GM23338 (cell line): ENCODE results near the gene DNAH6. TPM values are rescaled to one million over a fixed set of nuclear protein-coding genes. Genes with fewer than 3 reads are reported as not detected.

Source experiments
- ATAC-seq: fragments of 200-7000 bp; cut with Tn5 transposase; 3 replicates; pipeline ENCODE4 v1.9.1; 2020
- DNase-seq: peaks from one replicate; pipeline ENCODE4 v3.0.0-alpha.2; 2015; ENCODE audit warnings: low spot score
- H2AFZ ChIP-seq: fragments of 200-600 bp; sonication (generic); 2 replicates; pipeline ENCODE4 v1.8.0; 2016; ENCODE audit warnings: antibody characterized with exemption, mild to moderate bottlenecking, moderate library complexity
- H3F3A ChIP-seq: fragments of 200-600 bp; sonication (generic); replicated peaks from 2 replicates; pipeline ENCODE4 v1.8.0; 2017; ENCODE audit warnings: antibody characterized with exemption, mixed run types, low read depth
- H3K27ac ChIP-seq: fragments of 200-600 bp; sonication (generic); 2 replicates; pipeline ENCODE4 v1.6.1; 2016; ENCODE audit warnings: low read depth
- H3K27me3 ChIP-seq: fragments of 200-600 bp; sonication (generic); 2 replicates; pipeline ENCODE4 v1.8.0; 2016; ENCODE audit warnings: mild to moderate bottlenecking, mixed run types, moderate library complexity; ENCODE audit not compliant: insufficient read depth
- H3K36me3 ChIP-seq: fragments of 200-600 bp; sonication (generic); 2 replicates; pipeline ENCODE4 v1.8.0; 2016; ENCODE audit warnings: mild to moderate bottlenecking; ENCODE audit not compliant: insufficient read depth
- H3K4me1 ChIP-seq: fragments of 200-600 bp; sonication (generic); 2 replicates; pipeline ENCODE4 v1.8.0; 2016; ENCODE audit warnings: mild to moderate bottlenecking, moderate library complexity; ENCODE audit not compliant: insufficient read depth
- H3K4me2 ChIP-seq: fragments of 200-600 bp; sonication (generic); 2 replicates; pipeline ENCODE4 v1.7.1; 2017; ENCODE audit warnings: mixed run types
- H3K4me3 ChIP-seq: fragments of 200-600 bp; sonication (generic); 2 replicates; pipeline ENCODE4 v1.6.1; 2016; ENCODE audit warnings: mixed run types
- H3K79me2 ChIP-seq: fragments of 200-600 bp; sonication (generic); replicated peaks from 2 replicates; pipeline ENCODE4 v1.8.0; 2017; ENCODE audit warnings: mild to moderate bottlenecking; ENCODE audit not compliant: insufficient read depth
- H3K9me2 ChIP-seq: fragments of 200-600 bp; sonication (generic); 2 replicates; pipeline ENCODE4 v1.8.0; 2017; ENCODE audit not compliant: insufficient read depth
- H4K20me1 ChIP-seq: fragments of 200-600 bp; sonication (generic); replicated peaks from 2 replicates; pipeline ENCODE4 v1.8.0; 2017; ENCODE audit warnings: mild to moderate bottlenecking; ENCODE audit not compliant: insufficient read depth
- H3K27ac Mint-ChIP-seq: 2 replicates; pipeline ENCODE4 v1.8.0; 2020; ENCODE audit warnings: inconsistent platforms, mild to moderate bottlenecking, moderate library complexity, mixed read lengths
- H3K27me3 Mint-ChIP-seq: 3 replicates; pipeline ENCODE4 v1.8.0; 2022; ENCODE audit warnings: low read depth, mild to moderate bottlenecking, moderate library complexity, mixed read lengths, inconsistent platforms; ENCODE audit not compliant: insufficient read depth, poor library complexity
- H3K36me3 Mint-ChIP-seq: 3 replicates; pipeline ENCODE4 v1.8.0; 2021; ENCODE audit warnings: low read depth, mild to moderate bottlenecking, inconsistent platforms, moderate library complexity, mixed read lengths
- H3K4me1 Mint-ChIP-seq: 3 replicates; pipeline ENCODE4 v1.8.0; 2020; ENCODE audit warnings: mild to moderate bottlenecking, inconsistent platforms, mixed read lengths
- H3K4me3 Mint-ChIP-seq: 3 replicates; pipeline ENCODE4 v1.8.0; 2021; ENCODE audit warnings: moderate library complexity, mild to moderate bottlenecking, inconsistent platforms, mixed read lengths
- H3K9me3 Mint-ChIP-seq: 3 replicates; pipeline ENCODE4 v1.8.0; 2020; ENCODE audit warnings: moderate library complexity, mild to moderate bottlenecking, inconsistent platforms, mixed read lengths
- JUNB ChIP-seq: IDR thresholded peaks from one replicate; pipeline ENCODE4 v1.6.1; 2016; ENCODE audit warnings: antibody characterized with exemption; ENCODE audit not compliant: unreplicated experiment
- POLR2AphosphoS5 ChIP-seq: IDR thresholded peaks from 2 replicates; pipeline ENCODE4 v1.6.1; 2016; ENCODE audit warnings: antibody characterized with exemption, low read depth
- polyA plus RNA-seq: library from polyadenylated mRNA; unstranded; fragments of >200 nt; fragmentation: Nextera tagmentation; extraction: Ambion mirVana; gene quantifications from 2 replicates; pipeline ENCODE4 v1.2.1, GENCODE V29; 2016
- total RNA-seq: library from RNA; depleted of rRNA; stranded (reverse); fragments of >200 nt; shearing (Covaris generic); gene quantifications from 2 replicates; pipeline ENCODE4 v1.2.3, GENCODE V29; 2014
- TF ChIP-seq, protein P1 (sequence below): fragments of 250-450 bp; sonication (Bioruptor Pico); IDR thresholded peaks from 2 replicates; pipeline ENCODE4 v1.5.0; 2020; ENCODE audit warnings: mild to moderate bottlenecking, moderate library complexity
- TF ChIP-seq, protein P2 (sequence below): IDR thresholded peaks from 2 replicates; pipeline ENCODE4 v1.6.1; 2016; ENCODE audit warnings: antibody characterized with exemption

The DNAH6 gene
- total and polyA plus RNA-seq, 2 experiments from 2014 or later: 0.27 to 0.31 TPM

DNA sequence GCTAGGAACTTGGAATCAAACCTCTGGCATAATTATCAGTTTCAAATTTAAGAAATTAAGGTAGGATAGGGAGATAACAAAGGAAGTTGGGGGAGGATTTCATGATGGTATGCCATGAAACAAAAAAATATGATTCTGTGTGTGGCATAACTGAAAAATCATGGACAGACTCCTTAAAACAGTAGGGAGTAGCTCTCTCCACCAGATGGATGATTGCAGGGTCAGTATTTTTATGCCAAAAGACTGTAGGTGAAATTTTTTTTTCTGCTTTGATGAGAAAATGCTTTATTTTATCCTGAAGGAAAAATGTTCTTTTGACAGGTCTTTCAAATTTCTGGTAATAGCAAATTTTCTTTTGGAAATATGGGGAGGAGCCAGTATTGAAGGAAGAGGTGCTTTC is 270.3 kb downstream of the DNAH6 start:
- no peak for TF ChIP-seq POLR2AphosphoS5
- TF ChIP-seq, protein P1, sequence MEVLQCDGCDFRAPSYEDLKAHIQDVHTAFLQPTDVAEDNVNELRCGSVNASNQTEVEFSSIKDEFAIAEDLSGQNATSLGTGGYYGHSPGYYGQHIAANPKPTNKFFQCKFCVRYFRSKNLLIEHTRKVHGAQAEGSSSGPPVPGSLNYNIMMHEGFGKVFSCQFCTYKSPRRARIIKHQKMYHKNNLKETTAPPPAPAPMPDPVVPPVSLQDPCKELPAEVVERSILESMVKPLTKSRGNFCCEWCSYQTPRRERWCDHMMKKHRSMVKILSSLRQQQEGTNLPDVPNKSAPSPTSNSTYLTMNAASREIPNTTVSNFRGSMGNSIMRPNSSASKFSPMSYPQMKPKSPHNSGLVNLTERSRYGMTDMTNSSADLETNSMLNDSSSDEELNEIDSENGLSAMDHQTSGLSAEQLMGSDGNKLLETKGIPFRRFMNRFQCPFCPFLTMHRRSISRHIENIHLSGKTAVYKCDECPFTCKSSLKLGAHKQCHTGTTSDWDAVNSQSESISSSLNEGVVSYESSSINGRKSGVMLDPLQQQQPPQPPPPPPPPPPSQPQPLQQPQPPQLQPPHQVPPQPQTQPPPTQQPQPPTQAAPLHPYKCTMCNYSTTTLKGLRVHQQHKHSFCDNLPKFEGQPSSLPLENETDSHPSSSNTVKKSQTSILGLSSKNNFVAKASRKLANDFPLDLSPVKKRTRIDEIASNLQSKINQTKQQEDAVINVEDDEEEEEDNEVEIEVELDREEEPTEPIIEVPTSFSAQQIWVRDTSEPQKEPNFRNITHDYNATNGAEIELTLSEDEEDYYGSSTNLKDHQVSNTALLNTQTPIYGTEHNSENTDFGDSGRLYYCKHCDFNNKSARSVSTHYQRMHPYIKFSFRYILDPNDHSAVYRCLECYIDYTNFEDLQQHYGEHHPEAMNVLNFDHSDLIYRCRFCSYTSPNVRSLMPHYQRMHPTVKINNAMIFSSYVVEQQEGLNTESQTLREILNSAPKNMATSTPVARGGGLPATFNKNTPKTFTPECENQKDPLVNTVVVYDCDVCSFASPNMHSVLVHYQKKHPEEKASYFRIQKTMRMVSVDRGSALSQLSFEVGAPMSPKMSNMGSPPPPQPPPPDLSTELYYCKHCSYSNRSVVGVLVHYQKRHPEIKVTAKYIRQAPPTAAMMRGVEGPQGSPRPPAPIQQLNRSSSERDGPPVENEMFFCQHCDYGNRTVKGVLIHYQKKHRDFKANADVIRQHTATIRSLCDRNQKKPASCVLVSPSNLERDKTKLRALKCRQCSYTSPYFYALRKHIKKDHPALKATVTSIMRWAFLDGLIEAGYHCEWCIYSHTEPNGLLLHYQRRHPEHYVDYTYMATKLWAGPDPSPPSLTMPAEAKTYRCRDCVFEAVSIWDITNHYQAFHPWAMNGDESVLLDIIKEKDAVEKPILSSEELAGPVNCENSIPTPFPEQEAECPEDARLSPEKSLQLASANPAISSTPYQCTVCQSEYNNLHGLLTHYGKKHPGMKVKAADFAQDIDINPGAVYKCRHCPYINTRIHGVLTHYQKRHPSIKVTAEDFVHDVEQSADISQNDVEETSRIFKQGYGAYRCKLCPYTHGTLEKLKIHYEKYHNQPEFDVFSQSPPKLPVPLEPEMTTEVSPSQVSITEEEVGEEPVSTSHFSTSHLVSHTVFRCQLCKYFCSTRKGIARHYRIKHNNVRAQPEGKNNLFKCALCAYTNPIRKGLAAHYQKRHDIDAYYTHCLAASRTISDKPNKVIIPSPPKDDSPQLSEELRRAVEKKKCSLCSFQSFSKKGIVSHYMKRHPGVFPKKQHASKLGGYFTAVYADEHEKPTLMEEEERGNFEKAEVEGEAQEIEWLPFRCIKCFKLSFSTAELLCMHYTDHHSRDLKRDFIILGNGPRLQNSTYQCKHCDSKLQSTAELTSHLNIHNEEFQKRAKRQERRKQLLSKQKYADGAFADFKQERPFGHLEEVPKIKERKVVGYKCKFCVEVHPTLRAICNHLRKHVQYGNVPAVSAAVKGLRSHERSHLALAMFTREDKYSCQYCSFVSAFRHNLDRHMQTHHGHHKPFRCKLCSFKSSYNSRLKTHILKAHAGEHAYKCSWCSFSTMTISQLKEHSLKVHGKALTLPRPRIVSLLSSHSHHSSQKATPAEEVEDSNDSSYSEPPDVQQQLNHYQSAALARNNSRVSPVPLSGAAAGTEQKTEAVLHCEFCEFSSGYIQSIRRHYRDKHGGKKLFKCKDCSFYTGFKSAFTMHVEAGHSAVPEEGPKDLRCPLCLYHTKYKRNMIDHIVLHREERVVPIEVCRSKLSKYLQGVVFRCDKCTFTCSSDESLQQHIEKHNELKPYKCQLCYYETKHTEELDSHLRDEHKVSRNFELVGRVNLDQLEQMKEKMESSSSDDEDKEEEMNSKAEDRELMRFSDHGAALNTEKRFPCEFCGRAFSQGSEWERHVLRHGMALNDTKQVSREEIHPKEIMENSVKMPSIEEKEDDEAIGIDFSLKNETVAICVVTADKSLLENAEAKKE (CRISPR knock-in tag): no peak
- TF ChIP-seq, protein P2, sequence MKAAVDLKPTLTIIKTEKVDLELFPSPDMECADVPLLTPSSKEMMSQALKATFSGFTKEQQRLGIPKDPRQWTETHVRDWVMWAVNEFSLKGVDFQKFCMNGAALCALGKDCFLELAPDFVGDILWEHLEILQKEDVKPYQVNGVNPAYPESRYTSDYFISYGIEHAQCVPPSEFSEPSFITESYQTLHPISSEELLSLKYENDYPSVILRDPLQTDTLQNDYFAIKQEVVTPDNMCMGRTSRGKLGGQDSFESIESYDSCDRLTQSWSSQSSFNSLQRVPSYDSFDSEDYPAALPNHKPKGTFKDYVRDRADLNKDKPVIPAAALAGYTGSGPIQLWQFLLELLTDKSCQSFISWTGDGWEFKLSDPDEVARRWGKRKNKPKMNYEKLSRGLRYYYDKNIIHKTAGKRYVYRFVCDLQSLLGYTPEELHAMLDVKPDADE: no peak
- no peaks in the 10 kb centered on the region for H3K9me3 Mint-ChIP-seq
- H3K4me1 Mint-ChIP-seq: peaks cover 16% of the 10 kb centered on the region

DNA sequence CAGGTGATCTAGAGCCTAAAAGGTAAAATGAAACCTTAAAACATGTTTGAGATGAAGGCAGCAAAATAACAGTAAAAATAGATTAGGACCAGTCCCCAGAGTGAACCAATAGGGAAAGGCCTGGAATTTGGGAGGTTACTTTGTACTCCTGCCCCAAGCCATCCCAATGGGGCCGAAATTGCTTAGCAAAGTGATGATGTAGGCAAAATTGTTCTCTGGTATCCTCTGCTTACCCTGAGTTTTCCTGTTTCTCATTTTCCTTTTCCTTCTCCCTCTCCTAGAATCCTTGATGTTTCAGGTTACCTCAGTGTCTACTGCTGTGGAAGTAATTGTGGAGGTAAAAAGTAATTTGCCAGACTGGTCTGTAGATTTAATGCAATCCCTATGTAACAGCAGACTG is 271.7 kb downstream of the DNAH6 start:
- no peaks in the 10 kb centered on the region for H4K20me1 ChIP-seq
- H3K4me1 ChIP-seq: no peaks in the 10 kb centered on the region
- no peaks in the 10 kb centered on the region for H3K27me3 ChIP-seq
- no peak overlapping the region for H3K27ac ChIP-seq
- Mint-ChIP-seq H3K4me3 (no peak overlapping the region), H3K36me3 (no peaks in the 10 kb centered on the region), H3K27me3 (no peaks in the 10 kb centered on the region), H3K9me3 (no peaks in the 10 kb centered on the region), H3K27ac (no peak overlapping the region), H3K4me1 (peaks cover 12% of the 10 kb centered on the region)
- H3K4me3 ChIP-seq: no peak overlapping the region
- H3K36me3 ChIP-seq: no peaks in the 10 kb centered on the region
- H3F3A ChIP-seq: no peaks in the 10 kb centered on the region
- H3K4me2 ChIP-seq: no peak overlapping the region
- no peaks in the 10 kb centered on the region for H3K79me2 ChIP-seq
- peaks cover 9% of the 10 kb centered on the region for H3K9me2 ChIP-seq
- no peak overlapping the region for H2AFZ ChIP-seq
- no peak for DNase-seq
- ATAC-seq: no peak
- TF ChIP-seq, protein P2: no peak
- no peak for TF ChIP-seq JUNB

More for the DNA sequence above, 270.3 kb downstream of the DNAH6 start:
- peaks cover 10% of the 10 kb centered on the region; the same call in 1 of the 2 replicates for H3K4me1 ChIP-seq
- ATAC-seq (no peak), DNase-seq (no peak)
- no peaks in the 10 kb centered on the region for H3K79me2 ChIP-seq
- H3K36me3 ChIP-seq: no peaks in the 10 kb centered on the region
- no peaks in the 10 kb centered on the region for H3F3A ChIP-seq
- no peaks in the 10 kb centered on the region for H3K27me3 ChIP-seq
- Mint-ChIP-seq H3K27ac (no peak overlapping the region), H3K4me3 (no peak overlapping the region), H3K36me3 (no peaks in the 10 kb centered on the region), H3K27me3 (no peaks in the 10 kb centered on the region)
- H3K9me2 ChIP-seq: peaks cover 6% of the 10 kb centered on the region; the same call in 1 of the 2 replicates
- H3K27ac ChIP-seq: no peak overlapping the region
- H2AFZ ChIP-seq: no peak overlapping the region
- no peak overlapping the region for H3K4me3 ChIP-seq
- no peaks in the 10 kb centered on the region for H4K20me1 ChIP-seq
- H3K4me2 ChIP-seq: no peak overlapping the region
